Ascending aorta (tissue), 2 donors: Measurements from ENCODE around the gene CARD11. TPM values are rescaled to one million over a fixed set of nuclear protein-coding genes. Genes with fewer than 3 reads are reported as not detected.

ENCODE experiments used
- DNase-seq, 2 donors: peaks; one replicate each; pipeline ENCODE4 v3.0.0-alpha.2; 2019; ENCODE audit warnings: low spot score in 2 of 2
- H3K27ac ChIP-seq, 2 donors: fragments of 200-600 bp; sonication (generic); one replicate each; pipeline ENCODE4 v1.5.1; 2016 to 2017; ENCODE audit warnings: mild to moderate bottlenecking in 1 of 2
- H3K27me3 ChIP-seq: fragments of 200-600 bp; sonication (generic); one replicate; pipeline ENCODE4 v1.5.1; 2017
- H3K36me3 ChIP-seq, 2 donors: fragments of 200-600 bp; sonication (generic); one replicate each; pipeline ENCODE4 v1.5.1; 2016
- H3K4me1 ChIP-seq, 2 donors: fragments of 200-600 bp; sonication (generic); one replicate each; pipeline ENCODE4 v1.5.1; 2016 to 2017; ENCODE audit warnings: mild to moderate bottlenecking in 1 of 2
- H3K4me3 ChIP-seq, 2 donors: fragments of 200-600 bp; sonication (generic); one replicate each; pipeline ENCODE4 v1.5.1; 2016 to 2017; ENCODE audit warnings: mild to moderate bottlenecking in 1 of 2
- H3K9me3 ChIP-seq, 2 donors: fragments of 200-600 bp; sonication (generic); one replicate each; pipeline ENCODE4 v1.5.1; 2016
- intact Hi-C: fragments of 100-400 bp; cut with DNase I; formaldehyde crosslinking; loops from one replicate; pipeline ENCODE4 v1.15.1; 2023
- total RNA-seq: library from RNA; depleted of rRNA; stranded (reverse); fragments of >200 nt; gene quantifications from one replicate; pipeline ENCODE4 v1.1.0, GENCODE V29; 2016
- TF ChIP-seq, protein P1 (sequence below), 3 experiments: fragments of 200-600 bp in 2 of 3; fragments of 450-650 bp in 1 of 3; sonication (generic) in 2 of 3; IDR thresholded peaks; one replicate each; pipeline ENCODE4 v1.5.1; 2016 to 2019; ENCODE audit warnings: antibody characterized with exemption in 3 of 3, mild to moderate bottlenecking in 1 of 3, moderate library complexity in 1 of 3

The CARD11 gene
- total RNA-seq, 1 donor from 2014 or later, result 0.64 TPM

DNA sequence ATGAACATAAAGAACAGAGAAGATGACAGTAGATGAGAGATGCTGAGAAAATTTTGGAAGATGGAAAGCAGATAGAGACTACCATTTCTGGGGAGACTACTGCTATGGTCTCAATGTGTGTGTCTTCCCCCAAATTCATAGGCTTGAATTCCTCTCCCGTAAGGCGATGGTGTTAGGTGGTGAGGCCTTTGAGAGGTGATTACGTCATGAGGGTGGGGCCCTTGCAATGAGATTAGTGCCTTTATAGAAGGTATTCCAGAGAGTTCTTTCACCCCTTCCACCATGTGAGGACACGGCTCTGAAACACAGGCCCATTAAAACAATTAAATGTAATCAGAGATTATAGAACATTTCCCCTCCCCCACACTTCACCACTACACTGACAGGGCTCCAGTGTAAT, 23.9 kb downstream of the CARD11 start:
- no peak for DNase-seq
- Histone ChIP-seq H3K36me3 (no peaks in the 10 kb centered on the region), H3K4me3 (no peak overlapping the region), H3K27me3 (no peaks in the 10 kb centered on the region), H3K9me3 (peaks cover 0 to 11% of the 10 kb centered on the region in 2 donors), H3K27ac (no peak overlapping the region), H3K4me1 (no peaks in the 10 kb centered on the region)
- TF ChIP-seq, protein P1, sequence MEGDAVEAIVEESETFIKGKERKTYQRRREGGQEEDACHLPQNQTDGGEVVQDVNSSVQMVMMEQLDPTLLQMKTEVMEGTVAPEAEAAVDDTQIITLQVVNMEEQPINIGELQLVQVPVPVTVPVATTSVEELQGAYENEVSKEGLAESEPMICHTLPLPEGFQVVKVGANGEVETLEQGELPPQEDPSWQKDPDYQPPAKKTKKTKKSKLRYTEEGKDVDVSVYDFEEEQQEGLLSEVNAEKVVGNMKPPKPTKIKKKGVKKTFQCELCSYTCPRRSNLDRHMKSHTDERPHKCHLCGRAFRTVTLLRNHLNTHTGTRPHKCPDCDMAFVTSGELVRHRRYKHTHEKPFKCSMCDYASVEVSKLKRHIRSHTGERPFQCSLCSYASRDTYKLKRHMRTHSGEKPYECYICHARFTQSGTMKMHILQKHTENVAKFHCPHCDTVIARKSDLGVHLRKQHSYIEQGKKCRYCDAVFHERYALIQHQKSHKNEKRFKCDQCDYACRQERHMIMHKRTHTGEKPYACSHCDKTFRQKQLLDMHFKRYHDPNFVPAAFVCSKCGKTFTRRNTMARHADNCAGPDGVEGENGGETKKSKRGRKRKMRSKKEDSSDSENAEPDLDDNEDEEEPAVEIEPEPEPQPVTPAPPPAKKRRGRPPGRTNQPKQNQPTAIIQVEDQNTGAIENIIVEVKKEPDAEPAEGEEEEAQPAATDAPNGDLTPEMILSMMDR (IDR thresholded peaks at IDR 0.05), result no peak
- intact Hi-C loops, result no loop called here

DNA sequence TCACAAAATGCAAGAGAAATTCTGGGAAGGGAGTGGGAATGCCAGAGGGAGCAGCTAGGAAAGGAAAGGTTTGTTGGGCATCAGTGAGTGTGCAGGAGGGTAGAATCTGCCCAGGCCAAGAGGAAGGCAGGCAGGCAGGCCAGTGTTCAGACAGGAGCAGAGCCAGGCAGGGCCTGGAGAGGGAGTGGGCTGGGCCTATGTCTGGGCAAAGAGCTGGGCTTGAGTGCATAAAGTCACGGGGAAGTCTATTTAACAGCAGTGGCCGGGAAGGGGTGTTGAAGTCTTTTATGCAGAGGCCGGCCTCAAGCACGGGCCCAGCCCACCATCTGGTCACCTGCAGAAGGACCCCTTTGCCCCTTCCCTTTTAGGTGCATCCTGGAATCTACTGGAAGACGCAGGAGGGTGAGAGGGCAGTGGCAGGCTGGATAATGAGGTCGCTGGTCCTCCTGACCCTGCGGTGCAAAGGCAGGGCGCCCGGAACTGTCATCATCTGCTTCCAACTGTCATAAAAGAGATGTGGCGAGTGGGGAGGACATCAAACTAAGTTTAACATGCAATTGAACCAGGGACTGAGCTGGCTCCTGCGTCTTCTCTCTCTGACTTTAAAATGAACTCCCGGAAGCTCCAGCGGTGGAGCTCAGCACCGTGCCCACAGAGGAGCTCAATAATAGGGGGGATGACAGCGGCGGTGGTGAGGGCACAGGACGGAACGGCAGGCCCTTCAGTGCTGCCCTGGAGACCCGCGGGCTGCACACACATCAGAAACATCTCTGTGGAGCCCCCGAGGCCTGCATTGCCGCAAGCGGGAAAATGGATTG, 29.5 kb downstream of the CARD11 start:
- Histone ChIP-seq H3K4me3 (no peak overlapping the region), H3K4me1 (no peaks in the 10 kb centered on the region), H3K9me3 (no peaks in the 10 kb centered on the region), H3K27me3 (no peaks in the 10 kb centered on the region), H3K36me3 (no peaks in the 10 kb centered on the region), H3K27ac (no peak overlapping the region)
- intact Hi-C loops, result no loop called here
- TF ChIP-seq, protein P1 (IDR thresholded peaks at IDR 0.05), result no peak
- DNase-seq, result no peak

DNA sequence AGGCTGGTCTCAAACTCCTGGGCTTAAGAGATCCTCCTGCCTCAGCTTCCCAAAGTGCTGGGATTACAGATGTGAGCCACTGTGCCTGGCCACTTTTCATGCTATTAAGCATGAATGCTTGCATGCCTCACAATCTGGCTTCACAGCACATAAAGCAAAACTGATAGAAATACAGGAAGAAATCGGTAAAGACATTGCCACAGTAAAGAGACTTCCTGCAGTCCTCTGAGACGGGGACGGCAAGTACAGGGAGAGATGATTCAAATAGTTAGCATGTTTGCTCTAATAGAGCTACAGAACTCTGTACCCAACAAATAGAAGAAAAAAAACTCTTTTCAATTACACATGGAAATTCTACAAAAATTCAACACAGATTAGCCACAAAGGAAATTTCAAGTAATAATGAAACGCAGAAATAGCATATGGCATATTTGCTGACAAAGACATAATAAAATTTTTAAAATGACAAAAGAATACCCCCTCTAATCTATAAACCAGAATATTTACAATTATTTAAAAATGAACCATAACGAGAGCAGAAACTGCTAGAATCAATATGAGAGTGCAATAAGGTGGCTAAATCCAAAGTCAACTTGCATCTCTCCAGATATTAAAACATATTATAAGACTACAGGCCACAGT, 32.3 kb downstream of the CARD11 start:
- Histone ChIP-seq H3K4me1 (no peaks in the 10 kb centered on the region), H3K4me3 (no peak overlapping the region), H3K36me3 (no peaks in the 10 kb centered on the region), H3K27ac (no peak overlapping the region), H3K27me3 (no peaks in the 10 kb centered on the region), H3K9me3 (no peaks in the 10 kb centered on the region)
- intact Hi-C loops, result no loop called here
- TF ChIP-seq, protein P1 (IDR thresholded peaks at IDR 0.05), result no peak
- DNase-seq, result no peak

DNA sequence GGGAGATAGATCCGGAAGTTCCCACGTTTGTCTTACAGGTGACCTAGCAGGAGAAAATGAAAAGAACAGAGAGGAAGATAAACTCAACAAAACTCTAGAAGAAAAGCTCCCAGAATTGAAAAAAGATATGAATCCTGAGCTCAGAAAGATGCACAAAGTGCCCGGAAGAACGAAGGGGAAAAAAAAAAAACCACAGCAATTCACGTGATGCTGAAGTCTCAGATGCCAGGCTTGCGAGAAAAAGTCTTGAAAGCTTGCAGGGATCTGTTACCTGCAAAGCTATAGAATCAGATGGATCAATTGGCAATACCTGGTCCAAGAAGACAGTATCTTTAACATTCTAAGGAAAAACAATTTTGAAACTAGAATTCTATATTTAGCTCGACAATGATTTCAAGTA, 33.5 kb downstream of the CARD11 start:
- no peaks in the 10 kb centered on the region for H3K36me3 ChIP-seq
- no peaks in the 10 kb centered on the region for H3K4me1 ChIP-seq
- no peak overlapping the region for H3K27ac ChIP-seq
- intact Hi-C loops, result no loop called here
- no peaks in the 10 kb centered on the region for H3K9me3 ChIP-seq
- no peaks in the 10 kb centered on the region for H3K27me3 ChIP-seq
- no peak overlapping the region for H3K4me3 ChIP-seq
- no peak for DNase-seq
- TF ChIP-seq, protein P1 (IDR thresholded peaks at IDR 0.05), result no peak

DNA sequence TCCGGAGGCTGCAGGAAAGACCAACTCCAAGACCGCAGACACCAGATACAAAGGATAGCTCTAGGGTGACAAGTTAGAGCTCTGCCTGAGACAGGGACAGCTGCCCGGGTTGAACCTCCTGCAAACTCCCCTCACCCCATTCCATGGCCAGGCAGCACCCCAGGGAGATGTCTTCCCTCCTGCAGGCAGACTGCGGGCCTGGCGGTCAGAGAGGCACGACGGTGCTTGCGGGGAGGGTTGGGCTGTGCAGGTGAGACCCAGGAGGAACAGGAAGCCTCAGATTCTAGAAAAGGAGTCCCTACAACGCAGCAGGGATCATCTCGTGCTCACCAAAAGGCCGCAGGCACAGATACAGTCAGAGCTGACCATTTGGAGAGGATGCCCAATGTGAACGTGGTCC, 34.6 kb downstream of the CARD11 start:
- H3K36me3 ChIP-seq, result no peaks in the 10 kb centered on the region
- intact Hi-C loops, result no loop called here
- H3K4me1 ChIP-seq, result no peaks in the 10 kb centered on the region
- H3K4me3 ChIP-seq, result no peak overlapping the region
- H3K27me3 ChIP-seq, result no peaks in the 10 kb centered on the region
- H3K9me3 ChIP-seq, result no peaks in the 10 kb centered on the region
- TF ChIP-seq, protein P1 (IDR thresholded peaks at IDR 0.05), result no peak
- no peak for DNase-seq
- no peak overlapping the region for H3K27ac ChIP-seq
